ENCODE measurements around the gene CCDC117. TPM values are rescaled to one million over a fixed set of nuclear protein-coding genes. Genes with fewer than 3 reads are reported as not detected.

CCDC117 gene
- 10 to 100 TPM; 16.8 to 25.6 (median 20.6) TPM for total RNA-seq

GRCh38 chr22:28772633-28773460 is at the start of gene CCDC117:
CCDC117 (plus strand) TSS chr22:28772695; CDS start chr22:28772850, 155 bp downstream.
- 1% methylated on average over 64 of the region's 92 CpGs; no CpG with 5 or more reads in 1 of the 2 donors for WGBS, 2 donors (ENCODE audit: low coverage in 1 of 2)
- in situ Hi-C loops (cut with MboI; ENCODE audit: low pct_ligation_motif_present in 1 of 4, low pct_unique_long_range_greater_than_20kb in 1 of 4, low sequenced_read_pairs in 3 of 4), result no loop called here
- intact Hi-C loops (cut with DNase I; ENCODE audit: low total_unique reads), result no loop called here

GRCh38 chr22:28728002-28728401 is 44.5 kb upstream of the CCDC117 start:
- no peaks in the 10 kb centered on the region for H3K27me3 ChIP-seq

More at GRCh38 chr22:28772633-28773460, at the start of gene CCDC117:
- Histone ChIP-seq H3K4me1 (peaks cover 12 to 32% (median 15%) of the 10 kb centered on the region in 4 donors), H3K27me3 (no peaks in the 10 kb centered on the region), H3K27ac (peak within 1 kb of the TSS; percentile 99 to 100 (median 99)), H3K36me3 (peaks cover 0 to 3% (median 0%) of the 10 kb centered on the region in 4 donors), H3K9me3 (no peaks in the 10 kb centered on the region), H3K4me3 (peak within 1 kb of the TSS; percentile 91 to 97 (median 94))
- peak; percentile 96 for DNase-seq
- TF ChIP-seq POLR2AphosphoS5 (IDR thresholded peaks at IDR 0.05) (peak; percentile 87 to 91 (median 90)), CTCF (IDR thresholded peaks at IDR 0.05) (peak in 3 of 5 experiments; percentile 14 to 26 (median 24)), EP300 (IDR thresholded peaks at IDR 0.05; ENCODE audit: low read depth) (no peak), POLR2A (IDR thresholded peaks at IDR 0.05) (peak; percentile 69)

GRCh38 chr22:28728621-28729313 is 43.7 kb upstream of the CCDC117 start:
- 83 to 91% methylated on average over 1 to 10 of the region's 10 CpGs for WGBS, 2 donors (ENCODE audit: low coverage in 1 of 2)
- TF ChIP-seq EP300 (IDR thresholded peaks at IDR 0.05; ENCODE audit: low read depth) (no peak), POLR2AphosphoS5 (IDR thresholded peaks at IDR 0.05) (no peak), CTCF (IDR thresholded peaks at IDR 0.05) (no peak), POLR2A (IDR thresholded peaks at IDR 0.05) (no peak)
- no peaks in the 10 kb centered on the region for H3K9me3 ChIP-seq
- intact Hi-C loops (cut with DNase I; ENCODE audit: low total_unique reads), result no loop called here
- no peaks in the 10 kb centered on the region for H3K27me3 ChIP-seq
- H3K27ac ChIP-seq, result no peak overlapping the region
- in situ Hi-C loops (cut with MboI; ENCODE audit: low pct_ligation_motif_present in 1 of 4, low pct_unique_long_range_greater_than_20kb in 1 of 4, low sequenced_read_pairs in 3 of 4), result no loop called here
- no peaks in the 10 kb centered on the region for H3K4me1 ChIP-seq
- peaks cover 0 to 2% (median 0%) of the 10 kb centered on the region in 4 donors for H3K36me3 ChIP-seq
- H3K4me3 ChIP-seq, result no peak overlapping the region
- no peak for DNase-seq

More at GRCh38 chr22:28728002-28728401, 44.5 kb upstream of the CCDC117 start:
- in situ Hi-C loops (cut with MboI; ENCODE audit: low pct_ligation_motif_present in 1 of 4, low pct_unique_long_range_greater_than_20kb in 1 of 4, low sequenced_read_pairs in 3 of 4), result no loop called here
- intact Hi-C loops (cut with DNase I; ENCODE audit: low total_unique reads), result no loop called here
- H3K4me3 ChIP-seq, result no peak overlapping the region
- TF ChIP-seq CTCF (IDR thresholded peaks at IDR 0.05), result no peak
- TF ChIP-seq POLR2A (IDR thresholded peaks at IDR 0.05), result no peak
- no peak for TF ChIP-seq EP300 (IDR thresholded peaks at IDR 0.05; ENCODE audit: low read depth)
- TF ChIP-seq POLR2AphosphoS5 (IDR thresholded peaks at IDR 0.05), result no peak
- H3K4me1 ChIP-seq, result no peaks in the 10 kb centered on the region
- no peaks in the 10 kb centered on the region for H3K9me3 ChIP-seq
- H3K27ac ChIP-seq, result no peak overlapping the region
- H3K36me3 ChIP-seq, result peaks cover 0 to 4% (median 0%) of the 10 kb centered on the region in 4 donors
- WGBS, 2 donors (ENCODE audit: low coverage in 1 of 2), result 93% methylated on average over 1 of the region's 1 CpG; no CpG with 5 or more reads in 1 of the 2 donors
- no peak for DNase-seq

- Histone ChIP-seq H3K4me3 (no peak overlapping the region), H3K27me3 (no peaks in the 10 kb centered on the region), H3K36me3 (no peaks in the 10 kb centered on the region), H3K9me3 (no peaks in the 10 kb centered on the region), H3K27ac (no peak overlapping the region), H3K4me1 (no peaks in the 10 kb centered on the region)
- intact Hi-C loops (cut with DNase I; ENCODE audit: low total_unique reads) (no loop called here), in situ Hi-C loops (cut with MboI; ENCODE audit: low pct_ligation_motif_present in 1 of 4, low pct_unique_long_range_greater_than_20kb in 1 of 4, low sequenced_read_pairs in 3 of 4) (no loop called here)
- DNase-seq, result no peak
- TF ChIP-seq POLR2AphosphoS5 (IDR thresholded peaks at IDR 0.05), result no peak
- no peak for TF ChIP-seq EP300 (IDR thresholded peaks at IDR 0.05; ENCODE audit: low read depth)
- no peak for TF ChIP-seq POLR2A (IDR thresholded peaks at IDR 0.05)
- TF ChIP-seq CTCF (IDR thresholded peaks at IDR 0.05), result no peak
- WGBS, 2 donors (ENCODE audit: low coverage in 1 of 2), result 87 to 100% methylated on average over 1 to 3 of the region's 3 CpGs
These were observed 42.3 kb upstream of the CCDC117 start for GRCh38 chr22:28730179-28730578.
